Measurements from ENCODE around the gene TPRN. TPM values are rescaled to one million over a fixed set of nuclear protein-coding genes. Genes with fewer than 3 reads are reported as not detected.

The TPRN gene
- total and polyA plus RNA-seq, 2 donors (not counting 1 experiment from before 2014, with no cell fraction given), result 1.6 to 5.8 TPM

Other genes with a start within 250 kb of the TPRN start
Only the 30 nearest of the 32 such genes appear.
- 89.9 and 90.3 TPM in 2 replicates for gene PTGDS, start 223.2 kb downstream of the TPRN start, total RNA-seq
- 2.0 and 4.9 TPM in 2 replicates for gene PTGDS, start 223.2 kb downstream of the TPRN start, polyA plus RNA-seq
- 3.3 and 6.3 TPM in 2 replicates for gene LCNL1, start 217.7 kb downstream of the TPRN start, total RNA-seq
- 0.75 and 1.4 TPM in 2 replicates for gene LCNL1, start 217.7 kb downstream of the TPRN start, polyA plus RNA-seq
- 13.7 and 14.9 TPM in 2 replicates for gene PAXX, start 208.3 kb downstream of the TPRN start, total RNA-seq
- gene PAXX, start 208.3 kb downstream of the TPRN start, polyA plus RNA-seq, result 6.1 and 9.9 TPM in 2 replicates
- gene CLIC3, start 204.2 kb downstream of the TPRN start, total RNA-seq, result 1.3 and 3.5 TPM in 2 replicates
- 0.98 and 1.5 TPM in 2 replicates for gene CLIC3, start 204.2 kb downstream of the TPRN start, polyA plus RNA-seq
- 13.9 and 21.8 TPM in 2 replicates for gene ABCA2, start 172.5 kb downstream of the TPRN start, total RNA-seq
- 8.5 and 13.4 TPM in 2 replicates for gene ABCA2, start 172.5 kb downstream of the TPRN start, polyA plus RNA-seq
- not detected in 2 replicates for gene FUT7, start 168.7 kb downstream of the TPRN start, total RNA-seq
- gene FUT7, start 168.7 kb downstream of the TPRN start, polyA plus RNA-seq, result not detected in 2 replicates
- gene NPDC1, start 154.6 kb downstream of the TPRN start, total RNA-seq, result 10.5 and 15.7 TPM in 2 replicates
- gene NPDC1, start 154.6 kb downstream of the TPRN start, polyA plus RNA-seq, result 9.0 and 12.1 TPM in 2 replicates
- under 0.01 TPM in 2 replicates for gene ENTPD2, start 146.7 kb downstream of the TPRN start, total RNA-seq
- gene ENTPD2, start 146.7 kb downstream of the TPRN start, polyA plus RNA-seq, result not detected in 2 replicates
- 0.26 and 2.8 TPM in 2 replicates for gene SAPCD2, start 130.2 kb downstream of the TPRN start, total RNA-seq
- 0.85 and 2.7 TPM in 2 replicates for gene SAPCD2, start 130.2 kb downstream of the TPRN start, polyA plus RNA-seq
- gene UAP1L1, start 123.2 kb downstream of the TPRN start, total RNA-seq, result 15.7 and 21.1 TPM in 2 replicates
- gene UAP1L1, start 123.2 kb downstream of the TPRN start, polyA plus RNA-seq, result 16.4 and 17.9 TPM in 2 replicates
- gene MAN1B1, start 113.8 kb downstream of the TPRN start, total RNA-seq, result 63.2 and 96.6 TPM in 2 replicates
- 43.0 and 45.5 TPM in 2 replicates for gene MAN1B1, start 113.8 kb downstream of the TPRN start, polyA plus RNA-seq
- 93.0 and 126 TPM in 2 replicates for gene DPP7, start 86.0 kb downstream of the TPRN start, total RNA-seq
- 28.6 and 44.3 TPM in 2 replicates for gene DPP7, start 86.0 kb downstream of the TPRN start, polyA plus RNA-seq
- under 0.01 TPM in 1 of 2 replicates, not detected in the other for gene GRIN1, start 61.6 kb downstream of the TPRN start, total RNA-seq
- gene GRIN1, start 61.6 kb downstream of the TPRN start, polyA plus RNA-seq, result 0.06 and 0.08 TPM in 2 replicates
- gene LRRC26, start 30.7 kb downstream of the TPRN start, total RNA-seq, result not detected in 2 replicates
- not detected in 2 replicates for gene LRRC26, start 30.7 kb downstream of the TPRN start, polyA plus RNA-seq
- not detected in 2 replicates for gene TMEM210, start 28.7 kb downstream of the TPRN start, total RNA-seq
- gene TMEM210, start 28.7 kb downstream of the TPRN start, polyA plus RNA-seq, result not detected in 2 replicates
- gene ANAPC2, start 12.2 kb downstream of the TPRN start, total RNA-seq, result 15.9 and 18.0 TPM in 2 replicates
- 9.1 and 12.3 TPM in 2 replicates for gene ANAPC2, start 12.2 kb downstream of the TPRN start, polyA plus RNA-seq
- gene SSNA1, start 12.1 kb downstream of the TPRN start, total RNA-seq, result 56.3 and 58.3 TPM in 2 replicates
- gene SSNA1, start 12.1 kb downstream of the TPRN start, polyA plus RNA-seq, result 37.7 and 51.2 TPM in 2 replicates
- 36.2 and 36.3 TPM in 2 replicates for gene TMEM203, start 4.9 kb upstream of the TPRN start, total RNA-seq
- gene TMEM203, start 4.9 kb upstream of the TPRN start, polyA plus RNA-seq, result 38.6 and 44.9 TPM in 2 replicates
- gene NDOR1, start 5.0 kb upstream of the TPRN start, total RNA-seq, result 2.6 and 3.1 TPM in 2 replicates
- gene NDOR1, start 5.0 kb upstream of the TPRN start, polyA plus RNA-seq, result 2.4 and 5.6 TPM in 2 replicates
- 0.26 and 0.33 TPM in 2 replicates for gene RNF208, start 21.5 kb upstream of the TPRN start, total RNA-seq
- gene RNF208, start 21.5 kb upstream of the TPRN start, polyA plus RNA-seq, result 0.14 and 0.34 TPM in 2 replicates
- gene CYSRT1, start 24.4 kb upstream of the TPRN start, total RNA-seq, result 0.51 and 0.66 TPM in 2 replicates
- gene CYSRT1, start 24.4 kb upstream of the TPRN start, polyA plus RNA-seq, result 0.19 and 0.25 TPM in 2 replicates
- under 0.01 TPM in 1 of 2 replicates, not detected in the other for gene RNF224, start 26.8 kb upstream of the TPRN start, total RNA-seq
- not detected in 2 replicates for gene RNF224, start 26.8 kb upstream of the TPRN start, polyA plus RNA-seq
- gene SLC34A3, start 30.2 kb upstream of the TPRN start, total RNA-seq, result not detected in 2 replicates
- not detected in 2 replicates for gene SLC34A3, start 30.2 kb upstream of the TPRN start, polyA plus RNA-seq
- 106 and 111 TPM in 2 replicates for gene TUBB4B, start 40.5 kb upstream of the TPRN start, total RNA-seq
- 332 and 663 TPM in 2 replicates for gene TUBB4B, start 40.5 kb upstream of the TPRN start, polyA plus RNA-seq
- gene STPG3, start 50.5 kb upstream of the TPRN start, total RNA-seq, result not detected in 2 replicates
- gene STPG3, start 50.5 kb upstream of the TPRN start, polyA plus RNA-seq, result not detected in 2 replicates
- 40.6 and 50.0 TPM in 2 replicates for gene NELFB, start 54.6 kb upstream of the TPRN start, total RNA-seq
- gene NELFB, start 54.6 kb upstream of the TPRN start, polyA plus RNA-seq, result 23.5 and 32.7 TPM in 2 replicates
- 12.6 and 22.1 TPM in 2 replicates for gene TOR4A, start 77.0 kb upstream of the TPRN start, total RNA-seq
- gene TOR4A, start 77.0 kb upstream of the TPRN start, polyA plus RNA-seq, result 3.3 and 11.3 TPM in 2 replicates
- gene NRARP, start 101.5 kb upstream of the TPRN start, total RNA-seq, result under 0.01 TPM in 1 of 2 replicates, not detected in the other
- 0.07 TPM in 2 replicates for gene NRARP, start 101.5 kb upstream of the TPRN start, polyA plus RNA-seq
- 7.4 and 13.0 TPM in 2 replicates for gene EXD3, start 222.4 kb upstream of the TPRN start, total RNA-seq
- gene EXD3, start 222.4 kb upstream of the TPRN start, polyA plus RNA-seq, result 1.7 and 2.6 TPM in 2 replicates
- 0.66 and 0.77 TPM in 2 replicates for gene NOXA1, start 222.7 kb upstream of the TPRN start, total RNA-seq
- 0.08 TPM in 1 of 2 replicates, not detected in the other for gene NOXA1, start 222.7 kb upstream of the TPRN start, polyA plus RNA-seq